Fibroblast of skin of left quadriceps (primary cell): Measurements from ENCODE around the gene CYBA.
"Not testable (repeated sequence)": the region's sequence is repeated elsewhere in the genome, so short reads cannot be mapped to it uniquely, and the experiment has no call there.

Source experiments
- DNase-seq, 2 experiments: peaks; one replicate each; pipeline ENCODE4 v3.0.0-alpha.2; 2013; ENCODE audit warnings: low read depth in 2 of 2

The CYBA gene

GRCh38 chr16:88686439-88687253 is 35.8 kb upstream of the CYBA start, which contains the start of gene SNAI3:
SNAI3 (minus strand) TSS chr16:88686507; CDS start chr16:88686406, 101 bp downstream.
- no peak for DNase-seq

- DNase-seq = no peak
These were observed 35.2 kb upstream of the CYBA start for GRCh38 chr16:88686062-88686438.

GRCh38 chr16:88685156-88686061 is 34.6 kb upstream of the CYBA start:
- DNase-seq = peak; percentile 14 to 17

GRCh38 chr16:88684569-88685155 is 33.8 kb upstream of the CYBA start:
- DNase-seq = no peak

GRCh38 chr16:88681709-88682451 is 31.0 kb upstream of the CYBA start:
- DNase-seq = no peak

- no peak for DNase-seq
These were observed 30.3 kb upstream of the CYBA start for GRCh38 chr16:88681084-88681680.

GRCh38 chr16:88680554-88681083 is 29.8 kb upstream of the CYBA start:
- no peak for DNase-seq

- no peak for DNase-seq
These were observed 27.5 kb upstream of the CYBA start for GRCh38 chr16:88678224-88678979.

GRCh38 chr16:88677721-88678120 is 26.9 kb upstream of the CYBA start:
- no peak for DNase-seq

- no peak for DNase-seq
These were observed 25.8 kb upstream of the CYBA start for GRCh38 chr16:88676502-88677242.

- no peak for DNase-seq
These were observed 23.0 kb upstream of the CYBA start for GRCh38 chr16:88673716-88674379.

GRCh38 chr16:88672776-88673175 is 21.9 kb upstream of the CYBA start:
- DNase-seq = no peak

GRCh38 chr16:88671806-88672205 is 21.0 kb upstream of the CYBA start:
- DNase-seq = no peak

- DNase-seq = no peak
These were observed 19.1 kb upstream of the CYBA start for GRCh38 chr16:88669980-88670379.

- DNase-seq = not testable (repeated sequence)
These were observed 18.6 kb upstream of the CYBA start for GRCh38 chr16:88669493-88669892.

- DNase-seq = no peak
These were observed 16.6 kb upstream of the CYBA start for GRCh38 chr16:88667461-88667860.

GRCh38 chr16:88665570-88665969 is 14.7 kb upstream of the CYBA start:
- DNase-seq = no peak

- no peak for DNase-seq
These were observed 14.3 kb upstream of the CYBA start for GRCh38 chr16:88665148-88665547.
